Upper lobe of left lung (tissue), 4 donors: ENCODE measurements around the gene NALCN.

Experiments
- CTCF ChIP-seq, 6 experiments: fragments of 450-650 bp in 4 of 6; fragments of 200-600 bp in 2 of 6; sonication (generic) in 2 of 6; IDR thresholded peaks; one replicate each; pipeline ENCODE4 v1.5.1; 2016 to 2019; ENCODE audit warnings: antibody characterized with exemption in 6 of 6
- POLR2AphosphoS5 ChIP-seq, 2 donors: sonication (generic); formaldehyde crosslinking; IDR thresholded peaks; one replicate each; pipeline ENCODE4 v1.5.1; 2017; ENCODE audit warnings: antibody characterized with exemption in 2 of 2

GRCh38 chr13:101271681-101272245, 144.5 kb downstream of the NALCN start:
- TF ChIP-seq CTCF (IDR thresholded peaks at IDR 0.05) = no peak
- no peak for TF ChIP-seq POLR2AphosphoS5 (IDR thresholded peaks at IDR 0.05)
